HUES6 (cell line): Measurements from ENCODE around the gene PGAP1.

Experiments used
- H3K27ac ChIP-seq: 2 replicates; pipeline ENCODE4 v1.7.0; 2013; ENCODE audit warnings: low read depth, mild to moderate bottlenecking, low read length, inconsistent platforms
- H3K27me3 ChIP-seq: 2 replicates; pipeline ENCODE4 v1.6.1; 2013; ENCODE audit warnings: low read length; ENCODE audit not compliant: control insufficient read depth, insufficient read depth
- H3K36me3 ChIP-seq: 2 replicates; pipeline ENCODE4 v1.6.1; 2013; ENCODE audit warnings: low read length; ENCODE audit not compliant: control insufficient read depth, insufficient read depth
- H3K4me1 ChIP-seq: 2 replicates; pipeline ENCODE4 v1.6.1; 2013; ENCODE audit warnings: low read length; ENCODE audit not compliant: control insufficient read depth, insufficient read depth
- H3K4me3 ChIP-seq: 2 replicates; pipeline ENCODE4 v1.5.1; 2013; ENCODE audit warnings: low read depth, low read length
- H3K9ac ChIP-seq: one replicate; pipeline ENCODE4 v1.6.1; 2013; ENCODE audit warnings: mild to moderate bottlenecking, low read length
- H3K9me3 ChIP-seq: 2 replicates; pipeline ENCODE4 v1.6.1; 2013; ENCODE audit warnings: low read depth, low read length; ENCODE audit not compliant: control insufficient read depth, insufficient read depth

Gene PGAP1, protein sequence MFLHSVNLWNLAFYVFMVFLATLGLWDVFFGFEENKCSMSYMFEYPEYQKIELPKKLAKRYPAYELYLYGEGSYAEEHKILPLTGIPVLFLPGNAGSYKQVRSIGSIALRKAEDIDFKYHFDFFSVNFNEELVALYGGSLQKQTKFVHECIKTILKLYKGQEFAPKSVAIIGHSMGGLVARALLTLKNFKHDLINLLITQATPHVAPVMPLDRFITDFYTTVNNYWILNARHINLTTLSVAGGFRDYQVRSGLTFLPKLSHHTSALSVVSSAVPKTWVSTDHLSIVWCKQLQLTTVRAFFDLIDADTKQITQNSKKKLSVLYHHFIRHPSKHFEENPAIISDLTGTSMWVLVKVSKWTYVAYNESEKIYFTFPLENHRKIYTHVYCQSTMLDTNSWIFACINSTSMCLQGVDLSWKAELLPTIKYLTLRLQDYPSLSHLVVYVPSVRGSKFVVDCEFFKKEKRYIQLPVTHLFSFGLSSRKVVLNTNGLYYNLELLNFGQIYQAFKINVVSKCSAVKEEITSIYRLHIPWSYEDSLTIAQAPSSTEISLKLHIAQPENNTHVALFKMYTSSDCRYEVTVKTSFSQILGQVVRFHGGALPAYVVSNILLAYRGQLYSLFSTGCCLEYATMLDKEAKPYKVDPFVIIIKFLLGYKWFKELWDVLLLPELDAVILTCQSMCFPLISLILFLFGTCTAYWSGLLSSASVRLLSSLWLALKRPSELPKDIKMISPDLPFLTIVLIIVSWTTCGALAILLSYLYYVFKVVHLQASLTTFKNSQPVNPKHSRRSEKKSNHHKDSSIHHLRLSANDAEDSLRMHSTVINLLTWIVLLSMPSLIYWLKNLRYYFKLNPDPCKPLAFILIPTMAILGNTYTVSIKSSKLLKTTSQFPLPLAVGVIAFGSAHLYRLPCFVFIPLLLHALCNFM

DNA sequence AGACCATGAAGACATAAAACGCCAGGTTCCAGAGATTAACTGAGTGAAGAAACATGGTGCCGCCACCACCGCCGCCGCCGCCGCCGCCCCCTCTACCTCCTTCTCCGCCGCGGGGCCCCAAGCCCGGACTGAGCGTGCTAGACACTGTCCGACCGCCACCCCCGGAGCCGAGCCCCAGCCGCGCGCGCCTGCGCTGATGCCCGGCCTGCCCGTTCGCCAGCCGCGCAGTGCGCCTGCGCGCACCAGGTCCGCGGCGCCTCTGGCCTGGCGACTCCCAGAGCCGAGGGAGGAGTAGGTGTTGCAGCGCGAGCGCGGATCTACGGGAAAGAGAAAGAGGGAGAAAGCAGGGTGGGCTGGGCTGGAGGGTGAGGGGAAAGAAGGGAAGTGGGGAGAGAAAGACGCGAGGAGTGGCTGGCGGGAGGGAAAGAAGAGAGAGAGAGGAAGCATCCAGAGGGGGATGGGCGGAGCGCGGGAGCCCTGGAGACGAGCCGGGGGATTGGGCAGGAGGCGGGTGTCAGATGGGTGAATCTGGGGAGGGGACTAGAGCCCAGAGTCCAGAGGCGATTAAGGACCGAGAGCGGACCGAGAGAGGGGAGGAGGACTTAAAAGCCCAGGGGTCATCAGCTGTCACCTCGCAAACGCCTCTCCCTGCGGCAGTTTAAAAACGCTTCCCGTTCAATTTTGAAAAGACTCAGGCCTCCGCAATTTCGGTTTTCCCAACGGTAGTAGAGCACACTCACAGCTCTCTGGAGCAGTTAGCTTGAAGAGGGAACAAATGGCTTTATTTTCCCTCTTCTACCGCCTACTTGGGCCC is at the start of gene PGAP1:
PGAP1 (minus strand) TSS at position 146 of the 814 bp plus-strand sequence; CDS start at position 55, 91 bp downstream.
- Histone ChIP-seq H3K4me3 (peak within 1 kb of the TSS; percentile 93), H3K36me3 (no peaks in the 10 kb centered on the region), H3K4me1 (peaks cover 9% of the 10 kb centered on the region), H3K9ac (peak within 1 kb of the TSS; percentile 76), H3K9me3 (no peaks in the 10 kb centered on the region), H3K27me3 (peaks cover 16% of the 10 kb centered on the region), H3K27ac (peak within 1 kb of the TSS; percentile 17; the same call in 1 of the 2 replicates)

DNA sequence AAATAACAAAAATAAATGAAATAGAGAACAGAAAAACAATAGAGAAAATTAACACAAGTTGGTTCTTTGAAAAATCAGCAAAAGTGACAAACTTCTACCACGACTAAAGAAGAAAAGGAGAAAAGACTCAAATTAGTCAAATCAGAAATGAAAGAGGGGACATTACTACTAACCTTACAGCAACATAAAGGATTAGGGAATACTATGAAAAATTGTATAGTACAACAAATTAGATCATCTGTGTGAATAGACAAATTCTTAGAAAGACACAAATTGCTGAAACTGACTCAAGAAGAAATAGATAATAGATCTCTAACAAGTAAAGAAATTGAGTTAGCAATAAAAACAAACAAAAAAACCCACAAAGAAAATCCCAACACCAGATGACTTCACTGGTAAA is 48.5 kb upstream of the PGAP1 start:
- Histone ChIP-seq H3K27me3 (no peaks in the 10 kb centered on the region), H3K36me3 (no peaks in the 10 kb centered on the region), H3K9ac (no peak overlapping the region), H3K9me3 (no peaks in the 10 kb centered on the region), H3K4me1 (peaks cover 4% of the 10 kb centered on the region; the same call in 1 of the 2 replicates), H3K27ac (no peak overlapping the region), H3K4me3 (no peak overlapping the region)

DNA sequence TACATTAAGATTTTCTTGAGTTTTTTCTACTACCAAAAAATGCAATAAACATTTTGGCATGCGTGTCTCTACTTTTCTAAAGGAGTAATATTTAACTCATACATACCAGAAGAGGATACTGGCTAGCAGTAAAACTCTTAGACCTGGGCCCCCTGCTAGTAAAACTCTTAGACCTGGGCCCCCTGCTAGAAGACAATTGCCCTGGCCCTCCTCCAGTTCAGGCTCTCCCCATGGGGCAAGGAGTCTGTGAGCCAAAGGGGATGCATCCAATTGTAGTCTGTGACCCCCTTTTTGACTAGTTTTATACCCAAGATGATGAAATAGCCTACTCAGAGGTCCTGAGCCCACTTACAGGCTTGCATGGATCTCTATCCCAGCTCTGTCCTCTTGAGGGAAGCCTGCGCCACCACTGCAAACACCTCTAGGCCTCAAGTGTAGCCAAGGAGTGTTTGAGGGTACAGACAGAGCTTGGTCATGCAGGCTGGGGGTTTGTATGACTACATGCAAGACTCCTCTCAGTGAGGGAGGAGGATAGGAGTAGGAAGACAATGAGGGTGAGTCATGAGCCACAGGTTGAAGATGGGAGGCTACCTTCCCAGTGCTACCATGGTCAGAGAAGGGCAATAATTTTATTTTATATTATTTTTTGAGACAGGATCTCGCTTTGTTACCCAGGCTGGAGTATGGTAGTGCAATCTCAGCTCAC is 45.2 kb upstream of the PGAP1 start:
- Histone ChIP-seq H3K9ac (no peak overlapping the region), H3K9me3 (peaks cover 11% of the 10 kb centered on the region; the same call in 1 of the 2 replicates), H3K4me3 (no peak overlapping the region), H3K4me1 (peaks cover 9% of the 10 kb centered on the region), H3K27ac (no peak overlapping the region), H3K36me3 (no peaks in the 10 kb centered on the region), H3K27me3 (no peaks in the 10 kb centered on the region)

DNA sequence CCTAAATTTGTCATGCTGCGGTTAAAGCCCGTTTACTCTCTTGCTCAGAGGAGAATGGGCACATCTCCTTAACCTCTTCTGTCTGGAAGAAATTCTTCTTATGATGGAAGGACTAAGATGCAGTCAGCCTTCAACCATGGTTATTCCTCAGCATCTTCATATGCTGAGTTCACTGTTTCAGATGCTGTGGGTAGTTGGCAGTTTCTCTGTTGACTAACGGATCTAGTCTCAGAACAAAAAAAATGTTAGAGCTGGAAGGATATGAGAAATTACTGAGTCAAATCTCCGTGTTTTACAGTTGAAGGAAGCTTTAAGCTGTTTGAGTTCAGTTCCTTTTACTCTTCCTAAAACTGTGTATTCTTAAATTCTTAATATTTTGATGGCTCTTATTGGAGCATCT is 43.6 kb upstream of the PGAP1 start:
- H3K4me3 ChIP-seq: no peak overlapping the region
- no peak overlapping the region for H3K27ac ChIP-seq
- H3K4me1 ChIP-seq: peaks cover 15% of the 10 kb centered on the region
- no peak overlapping the region for H3K9ac ChIP-seq
- peaks cover 11% of the 10 kb centered on the region; the same call in 1 of the 2 replicates for H3K9me3 ChIP-seq
- no peaks in the 10 kb centered on the region for H3K36me3 ChIP-seq
- H3K27me3 ChIP-seq: no peaks in the 10 kb centered on the region

DNA sequence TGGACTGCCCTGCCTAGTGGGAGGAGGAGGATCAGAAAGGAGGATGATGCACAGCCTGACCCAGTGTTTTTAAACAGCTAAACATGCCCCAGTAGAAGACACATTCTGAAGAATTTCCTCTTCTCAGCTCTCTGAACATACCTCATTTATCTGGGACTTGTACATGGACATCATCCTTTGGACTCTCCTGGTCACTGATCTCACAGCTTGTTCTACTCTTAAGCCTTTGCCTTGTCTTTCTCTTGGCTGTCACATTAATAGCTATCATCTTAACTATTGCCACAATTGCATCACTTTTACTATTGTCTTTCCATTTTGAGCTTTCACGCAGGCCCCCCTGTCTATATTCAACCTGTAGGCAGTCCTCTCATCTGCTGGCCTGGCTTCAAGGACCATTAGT is 42.0 kb upstream of the PGAP1 start:
- Histone ChIP-seq H3K27me3 (no peaks in the 10 kb centered on the region), H3K4me1 (peaks cover 15% of the 10 kb centered on the region), H3K9me3 (peaks cover 11% of the 10 kb centered on the region; the same call in 1 of the 2 replicates), H3K4me3 (no peak overlapping the region), H3K36me3 (no peaks in the 10 kb centered on the region), H3K9ac (no peak overlapping the region), H3K27ac (no peak overlapping the region)

DNA sequence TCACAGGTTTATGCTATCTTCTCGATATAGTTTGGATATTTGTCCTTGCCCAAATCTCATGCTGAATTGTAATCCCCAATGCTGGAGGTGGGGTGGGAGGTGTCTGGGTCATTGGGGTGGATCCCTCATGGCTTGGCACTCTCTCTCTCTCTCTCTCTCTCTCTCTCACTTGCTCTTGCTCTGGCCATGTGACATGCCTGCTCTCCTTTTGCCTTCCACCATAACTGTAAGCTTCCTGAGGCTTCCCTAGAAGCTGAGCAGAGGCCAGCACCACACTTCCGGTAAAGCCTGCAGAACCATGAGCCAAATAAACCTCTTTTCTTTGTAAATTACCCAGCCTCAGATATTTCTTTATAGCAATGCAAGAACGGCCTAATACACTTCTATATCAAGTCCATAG is 41.3 kb upstream of the PGAP1 start:
- Histone ChIP-seq H3K36me3 (no peaks in the 10 kb centered on the region), H3K9me3 (peaks cover 11% of the 10 kb centered on the region; the same call in 1 of the 2 replicates), H3K27ac (no peak overlapping the region), H3K27me3 (no peaks in the 10 kb centered on the region), H3K4me3 (no peak overlapping the region), H3K9ac (no peak overlapping the region), H3K4me1 (peaks cover 15% of the 10 kb centered on the region)

DNA sequence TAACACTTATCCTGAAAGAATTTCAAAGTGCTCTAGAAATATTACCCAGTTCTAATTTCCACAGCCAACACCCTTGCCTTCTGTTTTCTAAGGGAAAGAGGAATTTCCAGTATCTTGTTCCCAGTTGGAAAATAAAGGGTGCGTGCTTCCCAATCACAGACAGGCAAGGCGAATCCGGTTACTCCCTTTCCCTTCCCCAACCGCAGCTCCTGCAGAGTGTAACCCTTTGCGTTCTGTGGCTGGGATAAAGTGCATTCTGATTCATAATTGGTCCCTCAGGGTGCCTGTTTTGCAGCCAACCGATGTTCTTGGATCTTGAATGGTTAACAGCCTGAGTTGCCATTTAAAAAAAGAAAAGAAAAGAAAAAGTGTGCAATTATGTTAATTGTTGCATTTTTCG is 40.6 kb upstream of the PGAP1 start:
- Histone ChIP-seq H3K9me3 (peaks cover 11% of the 10 kb centered on the region; the same call in 1 of the 2 replicates), H3K27me3 (no peaks in the 10 kb centered on the region), H3K9ac (no peak overlapping the region), H3K4me3 (peak overlapping the region; percentile 18; the same call in 1 of the 2 replicates), H3K27ac (no peak overlapping the region), H3K4me1 (peaks cover 15% of the 10 kb centered on the region), H3K36me3 (no peaks in the 10 kb centered on the region)

DNA sequence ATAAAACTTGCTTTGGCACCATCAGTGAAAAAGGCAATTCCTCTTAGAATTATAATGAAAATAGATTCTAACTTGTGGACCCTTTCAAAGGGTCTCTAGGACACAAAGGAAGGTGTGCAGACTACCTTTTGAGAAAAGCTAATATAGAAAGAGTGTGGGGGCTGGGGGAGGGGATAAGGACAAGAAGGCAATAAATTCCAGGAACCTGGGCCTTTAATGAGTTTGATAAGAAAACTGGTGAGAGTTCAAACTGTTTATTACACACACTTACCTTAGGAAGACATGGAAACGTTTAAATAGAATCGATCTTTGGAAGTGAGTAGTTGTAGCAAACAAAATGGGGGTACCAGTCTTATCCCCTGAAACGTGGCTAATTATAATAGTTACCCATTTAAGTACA is 39.6 kb upstream of the PGAP1 start:
- H3K9ac ChIP-seq: no peak overlapping the region
- H3K27ac ChIP-seq: no peak overlapping the region

DNA sequence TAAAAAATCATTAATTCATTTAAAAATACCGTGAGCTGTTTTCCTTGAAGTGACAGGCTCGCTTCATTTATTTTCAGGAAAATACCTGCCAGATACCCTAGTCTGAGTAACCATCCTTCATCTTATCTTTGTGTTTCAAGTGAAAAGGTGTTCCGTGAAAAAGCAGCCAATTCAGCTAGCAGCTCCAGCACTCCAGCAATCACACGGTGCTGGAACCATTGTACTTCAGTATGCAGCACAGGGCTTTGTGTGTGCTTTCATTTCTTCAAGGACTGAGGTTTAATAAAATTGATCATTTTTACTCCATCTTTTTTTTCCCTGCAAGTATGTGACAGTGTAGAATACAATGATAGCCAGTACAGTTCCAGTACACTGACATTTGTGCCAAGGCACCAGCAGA is 39.1 kb upstream of the PGAP1 start:
- Histone ChIP-seq H3K36me3 (no peaks in the 10 kb centered on the region), H3K4me3 (no peak overlapping the region), H3K9me3 (peaks cover 11% of the 10 kb centered on the region; the same call in 1 of the 2 replicates), H3K4me1 (peaks cover 10% of the 10 kb centered on the region), H3K27ac (no peak overlapping the region), H3K9ac (no peak overlapping the region), H3K27me3 (no peaks in the 10 kb centered on the region)

More for the DNA sequence above, 39.6 kb upstream of the PGAP1 start:
- Histone ChIP-seq H3K4me1 (peaks cover 10% of the 10 kb centered on the region), H3K4me3 (no peak overlapping the region), H3K27me3 (no peaks in the 10 kb centered on the region), H3K9me3 (peaks cover 11% of the 10 kb centered on the region; the same call in 1 of the 2 replicates), H3K36me3 (no peaks in the 10 kb centered on the region)

DNA sequence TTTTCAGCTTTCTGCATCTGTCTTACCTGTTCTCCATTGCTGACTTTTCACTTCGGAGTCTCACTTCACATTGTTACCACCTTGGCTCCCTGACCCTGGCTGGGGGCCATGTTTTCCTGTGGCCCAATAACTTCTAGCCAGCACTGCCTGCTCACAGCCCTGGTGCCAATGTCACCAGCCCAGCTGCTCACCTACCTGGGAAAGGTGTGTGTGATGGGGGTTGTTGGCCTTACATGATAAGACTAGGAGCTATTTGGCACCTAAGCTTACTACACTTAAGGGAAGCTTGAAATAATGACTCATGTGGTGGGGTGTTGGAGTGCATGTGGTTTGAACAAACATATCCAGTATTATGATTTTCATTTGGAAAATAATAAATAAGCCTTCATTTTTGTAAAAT is 37.5 kb upstream of the PGAP1 start:
- Histone ChIP-seq H3K9ac (no peak overlapping the region), H3K27me3 (no peaks in the 10 kb centered on the region), H3K4me1 (peaks cover 10% of the 10 kb centered on the region), H3K9me3 (peaks cover 11% of the 10 kb centered on the region; the same call in 1 of the 2 replicates), H3K27ac (no peak overlapping the region), H3K36me3 (no peaks in the 10 kb centered on the region), H3K4me3 (no peak overlapping the region)
